HepG2 (cell line): Measurements from ENCODE around the gene ARHGAP19. TPM values are rescaled to one million over a fixed set of nuclear protein-coding genes. Genes with fewer than 3 reads are reported as not detected.

Experiments
- CHCHD3 ChIP-seq: sonication (generic); formaldehyde crosslinking; IDR thresholded peaks from 2 replicates; pipeline ENCODE4 v1.8.0; 2022; ENCODE audit warnings: mild to moderate bottlenecking, missing genetic modification reagents, moderate library complexity
- ERF ChIP-seq: IDR thresholded peaks from 2 replicates; pipeline ENCODE4 v1.6.1; 2018; ENCODE audit warnings: missing biosample characterization, missing genetic modification reagents
- HMGA1 ChIP-seq: sonication (generic); formaldehyde crosslinking; conservative IDR thresholded peaks from 2 replicates; pipeline ENCODE4 v1.4.0; 2020; ENCODE audit warnings: missing genetic modification reagents
- SP1 ChIP-seq, 2 experiments: fragments of 450-650 bp in 1 of 2; sonication (generic) in 1 of 2; formaldehyde crosslinking in 1 of 2; IDR thresholded peaks; 2 replicates each; pipeline versions ENCODE4 v1.4.0 to v1.6.1; 2016 to 2020; ENCODE audit warnings: missing genetic modification reagents in 1 of 2
- TBX2 ChIP-seq: sonication (generic); formaldehyde crosslinking; IDR thresholded peaks from 2 replicates; pipeline ENCODE4 v1.5.0; 2020; ENCODE audit warnings: missing genetic modification reagents, mild to moderate bottlenecking, borderline replicate concordance
- YEATS4 ChIP-seq: sonication (generic); formaldehyde crosslinking; IDR thresholded peaks from 2 replicates; pipeline ENCODE4 v1.4.0; 2020; ENCODE audit warnings: missing genetic modification reagents, borderline replicate concordance
- ZNF143 ChIP-seq: sonication (generic); formaldehyde crosslinking; IDR thresholded peaks from 2 replicates; pipeline ENCODE4 v1.4.0; 2020; ENCODE audit warnings: missing genetic modification reagents
- ZNF234 ChIP-seq: sonication (generic); formaldehyde crosslinking; conservative IDR thresholded peaks from 2 replicates; pipeline ENCODE4 v1.5.1; 2020; ENCODE audit warnings: mild to moderate bottlenecking, missing genetic modification reagents
- ZNF317 ChIP-seq: sonication (generic); formaldehyde crosslinking; IDR thresholded peaks from 2 replicates; pipeline ENCODE4 v1.5.0; 2020; ENCODE audit warnings: mild to moderate bottlenecking, missing genetic modification reagents
- ZNF510 ChIP-seq: sonication (generic); formaldehyde crosslinking; IDR thresholded peaks from 2 replicates; pipeline ENCODE4 v1.4.0; 2020; ENCODE audit warnings: low read depth, mild to moderate bottlenecking, missing genetic modification reagents
- ZNF605 ChIP-seq: sonication (generic); formaldehyde crosslinking; IDR thresholded peaks from 2 replicates; pipeline ENCODE4 v1.8.0; 2022; ENCODE audit warnings: mild to moderate bottlenecking, missing genetic modification reagents
- polyA plus RNA-seq, 8 experiments: library from polyadenylated mRNA; depleted of rRNA in 3 of 8; stranded (reverse) in 7 of 8; unstranded in 1 of 8; fragments of >200 nt; fragmentation: Illumina TruSeq in 4 of 8; extraction: Trizol in 4 of 8; gene quantifications; 2 replicates each; pipeline versions ENCODE4 v1.2.1 to v1.2.3, GENCODE V29; 2011 to 2016; ENCODE audit warnings: low read depth in 4 of 8, missing spikeins in 1 of 8, mixed read lengths in 1 of 8; ENCODE audit not compliant: insufficient read depth in 1 of 8
- total RNA-seq, 5 experiments: library from RNA; depleted of rRNA; stranded (reverse); fragments of >200 nt; fragmentation: Illumina TruSeq; extraction: Trizol; gene quantifications; 2 replicates each; pipeline ENCODE4 v1.2.3, GENCODE V29; 2016; ENCODE audit warnings: low read depth in 1 of 5
- TF ChIP-seq, protein P1 (sequence below): sonication (generic); formaldehyde crosslinking; IDR thresholded peaks from 2 replicates; pipeline ENCODE4 v1.4.0; 2020; ENCODE audit warnings: missing genetic modification reagents; ENCODE audit errors: not compliant biosample characterization
- TF ChIP-seq, protein P2 (sequence below): IDR thresholded peaks from 2 replicates; pipeline ENCODE4 v1.6.1; 2016; ENCODE audit warnings: missing compliant biosample characterization, missing genetic modification reagents, borderline replicate concordance
- TF ChIP-seq, protein P3 (sequence below): sonication (generic); formaldehyde crosslinking; IDR thresholded peaks from 2 replicates; pipeline ENCODE4 v1.5.0; 2020; ENCODE audit warnings: mild to moderate bottlenecking, missing genetic modification reagents, borderline replicate concordance
- TF ChIP-seq, protein P4 (sequence below): sonication (generic); formaldehyde crosslinking; IDR thresholded peaks from 2 replicates; pipeline ENCODE4 v1.8.1; 2023; ENCODE audit warnings: missing genetic modification reagents, inconsistent platforms, borderline replicate concordance
- TF ChIP-seq, protein P5 (sequence below): sonication (generic); formaldehyde crosslinking; IDR thresholded peaks from 2 replicates; pipeline ENCODE4 v1.4.0; 2020; ENCODE audit warnings: missing genetic modification reagents

The ARHGAP19 gene
- total and polyA plus RNA-seq, 2 of the 13 experiments (the other 11 are each of a cell fraction or from before 2014, with no cell fraction given), result 7.6 to 10.0 TPM

DNA sequence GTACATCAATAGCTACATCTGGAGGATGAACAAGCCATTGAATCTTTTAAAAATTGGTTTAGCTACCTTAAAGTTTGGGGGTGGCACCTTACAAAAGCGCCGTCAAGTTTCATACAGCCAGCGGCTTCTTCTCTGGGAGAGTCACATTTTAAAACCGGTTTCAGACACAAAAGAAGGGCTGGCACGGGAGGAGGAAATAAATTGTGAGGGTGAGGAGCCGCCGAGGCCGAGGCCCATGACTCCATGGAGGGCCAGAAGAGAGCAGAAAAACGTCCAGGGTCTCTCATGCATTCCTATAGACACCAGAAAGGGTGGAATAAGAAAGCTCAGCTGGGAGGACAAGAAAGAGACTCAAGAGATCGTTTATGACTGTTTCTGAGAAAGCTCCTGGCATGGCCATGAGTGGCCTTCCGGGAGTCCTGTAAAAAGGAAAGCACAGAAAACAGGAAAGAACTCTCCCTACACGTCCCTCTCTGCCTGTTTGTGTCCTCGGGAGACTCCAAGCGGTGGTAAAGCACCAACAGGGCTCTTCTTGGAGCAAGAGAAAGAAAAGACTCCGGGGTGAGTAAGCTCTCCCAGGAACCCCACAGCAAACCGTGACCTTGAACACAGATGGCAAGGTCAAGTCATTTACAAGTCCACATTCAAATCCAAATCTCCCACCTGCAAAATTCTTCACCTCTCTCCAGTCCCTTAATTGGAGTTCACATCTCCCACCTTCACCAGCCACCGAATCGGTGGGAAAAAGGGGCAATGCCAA lies 40.3 kb upstream of the ARHGAP19 start (continued):
- TF ChIP-seq SP1 (IDR thresholded peaks at IDR 0.05) (no peak), SP1 (CRISPR knock-in tag; IDR thresholded peaks at IDR 0.05) (no peak), ZNF317 (0 out of 2 replicates have a peak, but pooled peaks have one; percentile 49), ZNF510 (CRISPR knock-in tag) (no peak), CHCHD3 (CRISPR knock-in tag) (no peak), YEATS4 (CRISPR knock-in tag) (peak; percentile 65; the same call in 1 of the 2 replicates), ZNF605 (0 out of 2 replicates have a peak, but pooled peaks have one; percentile 1), TBX2 (no peak; the same call in 1 of the 2 replicates), ZNF143 (no peak), HMGA1 (CRISPR knock-in tag) (no peak), ZNF234 (CRISPR knock-in tag) (0 out of 2 replicates have a peak, but pooled peaks have one; percentile 33), ERF (0 out of 2 replicates have a peak, but pooled peaks have one; percentile 34)
- TF ChIP-seq, protein P1, sequence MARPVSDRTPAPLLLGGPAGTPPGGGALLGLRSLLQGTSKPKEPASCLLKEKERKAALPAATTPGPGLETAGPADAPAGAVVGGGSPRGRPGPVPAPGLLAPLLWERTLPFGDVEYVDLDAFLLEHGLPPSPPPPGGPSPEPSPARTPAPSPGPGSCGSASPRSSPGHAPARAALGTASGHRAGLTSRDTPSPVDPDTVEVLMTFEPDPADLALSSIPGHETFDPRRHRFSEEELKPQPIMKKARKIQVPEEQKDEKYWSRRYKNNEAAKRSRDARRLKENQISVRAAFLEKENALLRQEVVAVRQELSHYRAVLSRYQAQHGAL, result no peak
- TF ChIP-seq, protein P2, sequence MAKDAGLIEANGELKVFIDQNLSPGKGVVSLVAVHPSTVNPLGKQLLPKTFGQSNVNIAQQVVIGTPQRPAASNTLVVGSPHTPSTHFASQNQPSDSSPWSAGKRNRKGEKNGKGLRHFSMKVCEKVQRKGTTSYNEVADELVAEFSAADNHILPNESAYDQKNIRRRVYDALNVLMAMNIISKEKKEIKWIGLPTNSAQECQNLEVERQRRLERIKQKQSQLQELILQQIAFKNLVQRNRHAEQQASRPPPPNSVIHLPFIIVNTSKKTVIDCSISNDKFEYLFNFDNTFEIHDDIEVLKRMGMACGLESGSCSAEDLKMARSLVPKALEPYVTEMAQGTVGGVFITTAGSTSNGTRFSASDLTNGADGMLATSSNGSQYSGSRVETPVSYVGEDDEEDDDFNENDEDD (CRISPR knock-in tag), result no peak
- TF ChIP-seq, protein P3, sequence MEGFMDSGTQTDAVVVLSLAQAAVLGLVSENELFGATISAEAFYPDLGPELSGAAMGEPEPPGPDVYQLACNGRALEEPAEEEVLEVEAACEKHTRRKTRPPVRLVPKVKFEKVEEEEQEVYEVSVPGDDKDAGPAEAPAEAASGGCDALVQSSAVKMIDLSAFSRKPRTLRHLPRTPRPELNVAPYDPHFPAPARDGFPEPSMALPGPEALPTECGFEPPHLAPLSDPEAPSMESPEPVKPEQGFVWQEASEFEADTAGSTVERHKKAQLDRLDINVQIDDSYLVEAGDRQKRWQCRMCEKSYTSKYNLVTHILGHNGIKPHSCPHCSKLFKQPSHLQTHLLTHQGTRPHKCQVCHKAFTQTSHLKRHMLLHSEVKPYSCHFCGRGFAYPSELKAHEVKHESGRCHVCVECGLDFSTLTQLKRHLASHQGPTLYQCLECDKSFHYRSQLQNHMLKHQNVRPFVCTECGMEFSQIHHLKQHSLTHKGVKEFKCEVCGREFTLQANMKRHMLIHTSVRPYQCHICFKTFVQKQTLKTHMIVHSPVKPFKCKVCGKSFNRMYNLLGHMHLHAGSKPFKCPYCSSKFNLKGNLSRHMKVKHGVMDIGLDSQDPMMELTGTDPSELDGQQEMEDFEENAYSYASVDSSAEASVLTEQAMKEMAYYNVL (CRISPR knock-in tag), result peak; percentile 25; the same call in 1 of the 2 replicates
- TF ChIP-seq, protein P4, sequence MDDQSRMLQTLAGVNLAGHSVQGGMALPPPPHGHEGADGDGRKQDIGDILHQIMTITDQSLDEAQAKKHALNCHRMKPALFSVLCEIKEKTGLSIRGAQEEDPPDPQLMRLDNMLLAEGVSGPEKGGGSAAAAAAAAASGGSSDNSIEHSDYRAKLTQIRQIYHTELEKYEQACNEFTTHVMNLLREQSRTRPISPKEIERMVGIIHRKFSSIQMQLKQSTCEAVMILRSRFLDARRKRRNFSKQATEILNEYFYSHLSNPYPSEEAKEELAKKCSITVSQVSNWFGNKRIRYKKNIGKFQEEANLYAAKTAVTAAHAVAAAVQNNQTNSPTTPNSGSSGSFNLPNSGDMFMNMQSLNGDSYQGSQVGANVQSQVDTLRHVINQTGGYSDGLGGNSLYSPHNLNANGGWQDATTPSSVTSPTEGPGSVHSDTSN (CRISPR knock-in tag), result no peak
- TF ChIP-seq, protein P5, sequence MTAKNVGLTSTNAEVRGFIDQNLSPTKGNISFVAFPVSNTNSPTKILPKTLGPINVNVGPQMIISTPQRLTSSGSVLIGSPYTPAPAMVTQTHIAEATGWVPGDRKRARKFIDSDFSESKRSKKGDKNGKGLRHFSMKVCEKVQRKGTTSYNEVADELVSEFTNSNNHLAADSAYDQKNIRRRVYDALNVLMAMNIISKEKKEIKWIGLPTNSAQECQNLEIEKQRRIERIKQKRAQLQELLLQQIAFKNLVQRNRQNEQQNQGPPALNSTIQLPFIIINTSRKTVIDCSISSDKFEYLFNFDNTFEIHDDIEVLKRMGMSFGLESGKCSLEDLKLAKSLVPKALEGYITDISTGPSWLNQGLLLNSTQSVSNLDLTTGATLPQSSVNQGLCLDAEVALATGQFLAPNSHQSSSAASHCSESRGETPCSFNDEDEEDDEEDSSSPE (CRISPR knock-in tag), result 0 out of 2 replicates have a peak, but pooled peaks have one; percentile 9
